Ectodermal cell (in vitro differentiated cells): ENCODE data around the gene RNF223.
"Not testable (repeated sequence)": the region's sequence is repeated elsewhere in the genome, so short reads cannot be mapped to it uniquely, and the experiment has no call there.

Experiments used
- H3K27ac ChIP-seq: 2 replicates; pipeline ENCODE4 v1.7.0; 2013; ENCODE audit warnings: mild to moderate bottlenecking, low read depth, low read length; ENCODE audit not compliant: insufficient read depth, poor library complexity, severe bottlenecking
- H3K27me3 ChIP-seq: 2 replicates; pipeline ENCODE4 v1.7.0; 2013; ENCODE audit warnings: mild to moderate bottlenecking, low read length; ENCODE audit not compliant: insufficient read depth, control insufficient read depth, poor library complexity, severe bottlenecking
- H3K36me3 ChIP-seq: one replicate; pipeline ENCODE4 v1.7.0; 2013; ENCODE audit warnings: low read length; ENCODE audit not compliant: control insufficient read depth, insufficient read depth
- H3K4me1 ChIP-seq: one replicate; pipeline ENCODE4 v1.7.0; 2013; ENCODE audit warnings: low read length; ENCODE audit not compliant: control insufficient read depth, insufficient read depth
- H3K4me3 ChIP-seq: 2 replicates; pipeline ENCODE4 v1.7.0; 2013; ENCODE audit warnings: low read depth, low read length, control low read depth; ENCODE audit not compliant: insufficient read depth
- H3K9me3 ChIP-seq: 2 replicates; pipeline ENCODE4 v1.7.0; 2013; ENCODE audit warnings: mild to moderate bottlenecking, low read length, moderate library complexity; ENCODE audit not compliant: control insufficient read depth
- WGBS, 2 experiments: methylation state at CpG; one replicate each; pipeline ENCODE4 v1.1.7; 2013; ENCODE audit warnings: missing lambda C conversion rate in 2 of 2; 5-methylcytosine and 5-hydroxymethylcytosine counted together

The RNF223 gene

GRCh38 chr1:1106510-1107221 is 32.6 kb upstream of the RNF223 start:
- Histone ChIP-seq H3K9me3 (no peaks in the 10 kb centered on the region), H3K36me3 (no peaks in the 10 kb centered on the region), H3K4me1 (no peaks in the 10 kb centered on the region), H3K27ac (no peak overlapping the region), H3K27me3 (no peaks in the 10 kb centered on the region), H3K4me3 (no peak overlapping the region)
- 95 to 96% methylated on average over 31 of the region's 31 CpGs for WGBS, 2 experiments

GRCh38 chr1:1104152-1104551 is 30.0 kb upstream of the RNF223 start:
- H3K36me3 ChIP-seq, H3K27me3 ChIP-seq: not testable (repeated sequence)

GRCh38 chr1:1101503-1101902 is 27.4 kb upstream of the RNF223 start:
- WGBS, 2 experiments = 79% methylated on average over 7 of the region's 7 CpGs
- no peak overlapping the region for H3K27ac ChIP-seq
- H3K36me3 ChIP-seq = no peaks in the 10 kb centered on the region

More at GRCh38 chr1:1104152-1104551, 30.0 kb upstream of the RNF223 start:
- not testable (repeated sequence) for H3K27ac ChIP-seq, H3K4me1 ChIP-seq, H3K9me3 ChIP-seq, H3K4me3 ChIP-seq
- WGBS, 2 experiments = 93 to 94% methylated on average over 6 of the region's 6 CpGs

GRCh38 chr1:1100296-1100695 is 26.2 kb upstream of the RNF223 start:
- no peak overlapping the region for H3K4me3 ChIP-seq
- no peaks in the 10 kb centered on the region for H3K4me1 ChIP-seq
- no peaks in the 10 kb centered on the region for H3K27me3 ChIP-seq
- 87% methylated on average over 11 of the region's 11 CpGs for WGBS, 2 experiments
- H3K36me3 ChIP-seq = no peaks in the 10 kb centered on the region
- H3K27ac ChIP-seq = no peak overlapping the region
- H3K9me3 ChIP-seq = no peaks in the 10 kb centered on the region

More at GRCh38 chr1:1101503-1101902, 27.4 kb upstream of the RNF223 start:
- Histone ChIP-seq H3K27me3 (no peaks in the 10 kb centered on the region), H3K9me3 (no peaks in the 10 kb centered on the region), H3K4me1 (no peaks in the 10 kb centered on the region), H3K4me3 (no peak overlapping the region)

GRCh38 chr1:1099506-1100183 is 25.5 kb upstream of the RNF223 start:
- 87 to 88% methylated on average over 4 of the region's 4 CpGs for WGBS, 2 experiments
- Histone ChIP-seq H3K27ac (no peak overlapping the region), H3K36me3 (no peaks in the 10 kb centered on the region), H3K4me3 (no peak overlapping the region), H3K4me1 (no peaks in the 10 kb centered on the region), H3K9me3 (no peaks in the 10 kb centered on the region), H3K27me3 (no peaks in the 10 kb centered on the region)

GRCh38 chr1:1098681-1099421 is 24.7 kb upstream of the RNF223 start:
- H3K9me3 ChIP-seq = no peaks in the 10 kb centered on the region
- no peak overlapping the region for H3K27ac ChIP-seq
- WGBS, 2 experiments = 94 to 96% methylated on average over 18 of the region's 18 CpGs
- no peaks in the 10 kb centered on the region for H3K4me1 ChIP-seq
- no peaks in the 10 kb centered on the region for H3K36me3 ChIP-seq
- no peak overlapping the region for H3K4me3 ChIP-seq
- H3K27me3 ChIP-seq = no peaks in the 10 kb centered on the region

GRCh38 chr1:1096136-1096535 is 22.0 kb upstream of the RNF223 start:
- H3K27ac ChIP-seq, H3K4me1 ChIP-seq, H3K4me3 ChIP-seq, H3K9me3 ChIP-seq, H3K27me3 ChIP-seq, H3K36me3 ChIP-seq: not testable (repeated sequence)
- WGBS, 2 experiments = 87 to 88% methylated on average over 5 of the region's 5 CpGs

GRCh38 chr1:1094981-1095380 is 20.9 kb upstream of the RNF223 start:
- Histone ChIP-seq H3K4me1 (no peaks in the 10 kb centered on the region), H3K36me3 (no peaks in the 10 kb centered on the region), H3K4me3 (no peak overlapping the region), H3K27me3 (no peaks in the 10 kb centered on the region), H3K27ac (no peak overlapping the region), H3K9me3 (no peaks in the 10 kb centered on the region)
- WGBS, 2 experiments = 96 to 98% methylated on average over 7 of the region's 7 CpGs

- H3K9me3 ChIP-seq = no peaks in the 10 kb centered on the region
- no peaks in the 10 kb centered on the region for H3K36me3 ChIP-seq
- no peak overlapping the region for H3K4me3 ChIP-seq
- 92 to 95% methylated on average over 10 of the region's 10 CpGs for WGBS, 2 experiments
- no peaks in the 10 kb centered on the region for H3K27me3 ChIP-seq
- H3K27ac ChIP-seq = no peak overlapping the region
- no peaks in the 10 kb centered on the region for H3K4me1 ChIP-seq
Observed at GRCh38 chr1:1093610-1093943, 19.5 kb upstream of the RNF223 start.

- 92% methylated on average over 14 of the region's 14 CpGs for WGBS, 2 experiments
- H3K36me3 ChIP-seq = no peaks in the 10 kb centered on the region
- H3K9me3 ChIP-seq = no peaks in the 10 kb centered on the region
Observed at GRCh38 chr1:1092894-1093609, 18.9 kb upstream of the RNF223 start.

More at GRCh38 chr1:1092894-1093609, 18.9 kb upstream of the RNF223 start:
- H3K27me3 ChIP-seq = no peaks in the 10 kb centered on the region
- no peak overlapping the region for H3K27ac ChIP-seq
- H3K4me3 ChIP-seq = no peak overlapping the region
- H3K4me1 ChIP-seq = no peaks in the 10 kb centered on the region
